B cell (primary cell): Measurements from ENCODE around the gene SLC22A12. TPM values are rescaled to one million over a fixed set of nuclear protein-coding genes. Genes with fewer than 3 reads are reported as not detected.

Source experiments
- ATAC-seq: fragments of 200-7000 bp; cut with Tn5 transposase; one replicate; pipeline ENCODE4 v1.10.0; 2021; ENCODE audit warnings: low read depth, mild to moderate bottlenecking, moderate number of reproducible peaks, moderate library complexity
- CTCF ChIA-PET: fragments of 350-600 bp; sonication (Branson Sonifier 250); formaldehyde crosslinking; loops from one replicate; lab custom pipeline; 2021; ENCODE audit warnings: antibody characterized with exemption, inconsistent platforms; lab: Charles Lee
- POLR2A ChIA-PET: fragments of 350-600 bp; sonication (Branson Sonifier 250); formaldehyde crosslinking; loops from one replicate; lab custom pipeline; 2021; ENCODE audit warnings: antibody characterized with exemption; lab: Charles Lee
- DNase-seq: peaks from one replicate; pipeline ENCODE4 v3.0.0; 2013
- H2AFZ ChIP-seq: 2 replicates; pipeline ENCODE4 v1.6.1; 2012; ENCODE audit warnings: mild to moderate bottlenecking, low read depth, low read length; ENCODE audit not compliant: insufficient read depth, poor library complexity, severe bottlenecking
- H3K27ac ChIP-seq, 2 donors: 1 replicate in 1 of 2; 2 replicates in 1 of 2; pipeline ENCODE4 v1.5.1; 2012 to 2013; ENCODE audit warnings: low read length in 2 of 2, mild to moderate bottlenecking in 2 of 2, moderate library complexity in 1 of 2
- H3K27me3 ChIP-seq, 4 experiments: fragments of 200-600 bp in 1 of 4; sonication (generic) in 1 of 4; replicated peaks in 1 of 4; 1 replicate in 2 of 4; 2 replicates in 2 of 4; pipeline versions ENCODE4 v1.6.1 to v1.7.0; 2013 to 2016; ENCODE audit warnings: low read length in 3 of 4, mild to moderate bottlenecking in 2 of 4, mixed read lengths in 1 of 4, moderate library complexity in 1 of 4; ENCODE audit not compliant: insufficient read depth in 4 of 4, control insufficient read depth in 3 of 4; ENCODE audit errors: control extremely low read depth in 1 of 4
- H3K36me3 ChIP-seq, 2 experiments: replicated peaks in 1 of 2; 1 replicate in 1 of 2; 2 replicates in 1 of 2; pipeline versions ENCODE4 v1.6.1 to v1.7.1; 2013; ENCODE audit warnings: low read length in 1 of 2; ENCODE audit not compliant: insufficient read depth in 2 of 2, control insufficient read depth in 1 of 2; ENCODE audit errors: control extremely low read depth in 1 of 2, extremely low read depth in 1 of 2
- H3K4me1 ChIP-seq, 2 donors: fragments of 200-600 bp in 1 of 2; sonication (generic) in 1 of 2; 1 replicate in 1 of 2; 2 replicates in 1 of 2; pipeline versions ENCODE4 v1.5.1 to v1.6.1; 2013 to 2017; ENCODE audit warnings: low read length in 2 of 2; ENCODE audit not compliant: control insufficient read depth in 2 of 2, insufficient read depth in 2 of 2
- H3K4me2 ChIP-seq: replicated peaks from 2 replicates; pipeline ENCODE3; 2012; ENCODE audit warnings: mild to moderate bottlenecking, low read depth, low read length; ENCODE audit not compliant: poor library complexity, severe bottlenecking
- H3K4me3 ChIP-seq, 5 experiments: fragments of 200-600 bp in 1 of 5; sonication (generic) in 1 of 5; 1 replicate in 3 of 5; 2 replicates in 2 of 5; pipeline versions ENCODE4 v1.5.1 to v1.7.0; 2011 to 2016; ENCODE audit warnings: low read length in 4 of 5, mild to moderate bottlenecking in 4 of 5, low read depth in 2 of 5, control low read depth in 1 of 5, moderate library complexity in 1 of 5; ENCODE audit not compliant: insufficient read depth in 1 of 5; ENCODE audit errors: control extremely low read depth in 1 of 5, extremely low read depth in 1 of 5
- H3K79me2 ChIP-seq: fragments of 200-600 bp; sonication (generic); one replicate; pipeline ENCODE4 v1.6.0; 2016; ENCODE audit warnings: low read length; ENCODE audit not compliant: control insufficient read depth, insufficient read depth
- H3K9ac ChIP-seq: fragments of 200-600 bp; sonication (generic); 2 replicates; pipeline ENCODE4 v1.6.1; 2017; ENCODE audit warnings: mild to moderate bottlenecking, low read length, moderate library complexity
- H3K9me3 ChIP-seq, 3 donors: one replicate each; pipeline versions ENCODE4 v1.6.1 to v1.7.1; 2013; ENCODE audit warnings: low read length in 2 of 3; ENCODE audit not compliant: control insufficient read depth in 2 of 3, insufficient read depth in 1 of 3; ENCODE audit errors: control extremely low read depth in 1 of 3
- H4K20me1 ChIP-seq: 2 replicates; pipeline ENCODE4 v1.6.0; 2012; ENCODE audit warnings: mild to moderate bottlenecking, low read length; ENCODE audit not compliant: insufficient read depth, control insufficient read depth, poor library complexity, severe bottlenecking
- H3K27ac Mint-ChIP-seq: one replicate; pipeline ENCODE4 v1.8.0; 2021; ENCODE audit warnings: mixed read lengths
- H3K27me3 Mint-ChIP-seq: one replicate; pipeline ENCODE4 v1.8.0; 2021; ENCODE audit warnings: mixed read lengths
- H3K4me1 Mint-ChIP-seq: one replicate; pipeline ENCODE4 v1.8.0; 2021; ENCODE audit warnings: mixed read lengths
- H3K4me3 Mint-ChIP-seq: one replicate; pipeline ENCODE4 v1.8.0; 2021; ENCODE audit warnings: mixed read lengths
- H3K9me3 Mint-ChIP-seq: one replicate; pipeline ENCODE4 v1.8.0; 2022; ENCODE audit warnings: mixed read lengths; ENCODE audit not compliant: insufficient read depth
- CTCF ChIP-seq: fragments of 200-600 bp; IDR thresholded peaks from one replicate; pipeline ENCODE4 v1.8.0; 2022; ENCODE audit warnings: antibody characterized with exemption, mild to moderate bottlenecking
- EZH2 ChIP-seq: IDR thresholded peaks from 2 replicates; pipeline ENCODE4 v1.6.1; 2012; ENCODE audit warnings: borderline replicate concordance, low read depth, mild to moderate bottlenecking, moderate library complexity, low read length; ENCODE audit not compliant: insufficient read depth, poor library complexity, severe bottlenecking
- WGBS: methylation state at CpG from one replicate; pipeline ENCODE4 v1.1.5; 2013; ENCODE audit warnings: missing lambda C conversion rate; ENCODE audit not compliant: insufficient coverage; 5-methylcytosine and 5-hydroxymethylcytosine counted together
- intact Hi-C: fragments of 100-400 bp; cut with micrococcal nuclease; formaldehyde crosslinking; loops from one replicate; pipeline ENCODE4 v1.10.0; 2022
- polyA plus RNA-seq: library from polyadenylated mRNA; depleted of rRNA; stranded (reverse); fragments of >200 nt; gene quantifications from 2 replicates; pipeline ENCODE4 v1.2.3, GENCODE V29; 2012
- total RNA-seq, 2 donors: library from RNA; stranded (reverse); fragments of 120-200 nt in 1 of 2; gene quantifications; 1 replicate in 1 of 2; 2 replicates in 1 of 2; pipeline versions ENCODE4 v1.2.3 to v1.2.4, GENCODE V29; 2013 to 2022

Gene SLC22A12
- total and polyA plus RNA-seq, 2 donors (not counting 1 experiment from before 2014, with no cell fraction given), result not detected

GRCh38 chr11:64611869-64612646 lies 21.0 kb downstream of the SLC22A12 start:
- no peak overlapping the region for H3K4me2 ChIP-seq

More at GRCh38 chr11:64611869-64612646, 21.0 kb downstream of the SLC22A12 start:
- no peaks in the 10 kb centered on the region for H4K20me1 ChIP-seq
- TF ChIP-seq EZH2 (no peak), CTCF (no peak)
- H3K9me3 ChIP-seq, result peaks cover 0 to 3% (median 0%) of the 10 kb centered on the region in 3 donors
- no peak overlapping the region for H3K9ac ChIP-seq
- H3K27me3 ChIP-seq, result no peaks in the 10 kb centered on the region
- Mint-ChIP-seq H3K4me1 (peaks cover 3% of the 10 kb centered on the region), H3K9me3 (no peaks in the 10 kb centered on the region), H3K27ac (no peak overlapping the region), H3K27me3 (peaks cover 6% of the 10 kb centered on the region), H3K4me3 (no peak overlapping the region)
- ChIA-PET CTCF (no interaction called here), POLR2A (no interaction called here)
- DNase-seq, result no peak
- no peak overlapping the region for H3K4me3 ChIP-seq
- WGBS, result 29% methylated on average over 6 of the region's 11 CpGs
- no peaks in the 10 kb centered on the region for H3K79me2 ChIP-seq
- no peak overlapping the region for H2AFZ ChIP-seq
- H3K36me3 ChIP-seq, result no peaks in the 10 kb centered on the region
- ATAC-seq, result no peak
- H3K4me1 ChIP-seq, result peaks cover 0 to 3% of the 10 kb centered on the region in 2 donors
- H3K27ac ChIP-seq, result no peak overlapping the region
- intact Hi-C loops, result no loop called here
